ENCODE data around the gene CALHM2. TPM values are rescaled to one million over a fixed set of nuclear protein-coding genes. Genes with fewer than 3 reads are reported as not detected.
"Not testable (repeated sequence)": the region's sequence is repeated elsewhere in the genome, so short reads cannot be mapped to it uniquely, and the experiment has no call there.

Gene CALHM2
- polyA plus RNA-seq, 1 of the 3 experiments (the other 2 are of a cell fraction): 0.10 TPM

- Histone ChIP-seq H3K27ac (ENCODE audit: low read depth in 2 of 2, low read length in 1 of 2) (no peak overlapping the region), H3K4me3 (ENCODE audit: low read depth in 2 of 2, low read length in 1 of 2) (no peak overlapping the region), H3K4me1 (ENCODE audit: control insufficient read depth in 1 of 2, insufficient read depth in 2 of 2, low read depth in 1 of 2, low read length in 1 of 2) (peaks cover 0 to 11% of the 10 kb centered on the region in 2 experiments; a peak in 2 of 4 replicates), H3K27me3 (ENCODE audit: insufficient read depth) (no peaks in the 10 kb centered on the region), H3K4me2 (no peak overlapping the region), H3K9me3 (no peaks in the 10 kb centered on the region), H3K79me2 (ENCODE audit: insufficient read depth) (no peaks in the 10 kb centered on the region), H3K36me3 (replicated peaks in 1 of 2; ENCODE audit: control insufficient read depth in 1 of 2, insufficient read depth in 2 of 2, low read length in 1 of 2) (no peaks in the 10 kb centered on the region), H4K20me1 (ENCODE audit: insufficient read depth) (no peaks in the 10 kb centered on the region), H3K9ac (no peak overlapping the region), H2AFZ (ENCODE audit: low read depth) (no peak overlapping the region), H3F3A (replicated peaks; ENCODE audit: insufficient read depth) (peaks cover 10% of the 10 kb centered on the region), H3K9me2 (no peaks in the 10 kb centered on the region)
- ChIA-PET CTCF (interaction anchor here (2.6 to 6.0 kb wide), 4 partner anchors 16 to 78 kb away, joined by 15 to 83 read pairs (median 18); no protein-coding TSS in a partner anchor), POLR2A (no interaction called here)
- TF ChIP-seq GABPA (IDR thresholded peaks at IDR 0.05; ENCODE audit: low read depth) (no peak), SMC3 (IDR thresholded peaks at IDR 0.05; ENCODE audit: low read depth, low read length) (no peak), TEAD4 (IDR thresholded peaks at IDR 0.05; ENCODE audit: borderline replicate concordance, insufficient read depth) (no peak), FOSL2 (IDR thresholded peaks at IDR 0.05; ENCODE audit: borderline replicate concordance, low read depth) (no peak), PBX3 (IDR thresholded peaks at IDR 0.05) (no peak), EZH2phosphoT487 (IDR thresholded peaks at IDR 0.05; ENCODE audit: borderline replicate concordance, low read depth) (no peak), CHD2 (IDR thresholded peaks at IDR 0.05; ENCODE audit: low read length, partially characterized antibody) (no peak), TCF12 (IDR thresholded peaks at IDR 0.05) (no peak), MXI1 (IDR thresholded peaks at IDR 0.05; ENCODE audit: low read depth, low read length) (no peak), RFX5 (IDR thresholded peaks at IDR 0.05; ENCODE audit: low read length) (no peak), SIN3A (IDR thresholded peaks at IDR 0.05; ENCODE audit: borderline replicate concordance, low read depth, low read length) (no peak)
- WGBS (ENCODE audit: low lambda C conversion rate): 83% methylated on average over 2 of the region's 2 CpGs
- no peak for DNase-seq
These were observed 35.2 kb upstream of the CALHM2 start for GRCh38 chr10:103487410-103487708.

- H3K27ac ChIP-seq (ENCODE audit: low read depth in 2 of 2, low read length in 1 of 2); H4K20me1 ChIP-seq (ENCODE audit: insufficient read depth); POLR2A ChIA-PET; H3K4me3 ChIP-seq (ENCODE audit: low read depth in 2 of 2, low read length in 1 of 2); H3K9me2 ChIP-seq; H3F3A ChIP-seq (replicated peaks; ENCODE audit: insufficient read depth); DNase-seq; H3K9me3 ChIP-seq; H2AFZ ChIP-seq (ENCODE audit: low read depth); H3K27me3 ChIP-seq (ENCODE audit: insufficient read depth); H3K79me2 ChIP-seq (ENCODE audit: insufficient read depth); H3K9ac ChIP-seq; H3K4me2 ChIP-seq; H3K36me3 ChIP-seq (replicated peaks in 1 of 2; ENCODE audit: control insufficient read depth in 1 of 2, insufficient read depth in 2 of 2, low read length in 1 of 2); H3K4me1 ChIP-seq (ENCODE audit: control insufficient read depth in 1 of 2, insufficient read depth in 2 of 2, low read depth in 1 of 2, low read length in 1 of 2): not testable (repeated sequence)
- 82% methylated on average over 5 of the region's 8 CpGs for WGBS (ENCODE audit: low lambda C conversion rate)
- CTCF ChIA-PET: interaction anchor here (0.8 to 6.0 kb wide), 27 partner anchors 8 to 199 kb away, joined by 3 to 83 read pairs (median 6); no protein-coding TSS in a partner anchor
These were observed 34.7 kb upstream of the CALHM2 start for GRCh38 chr10:103486635-103487409.
